Left cardiac atrium (tissue), 4 donors: ENCODE measurements around the gene DNAJC3. TPM values are rescaled to one million over a fixed set of nuclear protein-coding genes. Genes with fewer than 3 reads are reported as not detected.
A peak's percentile ranks its signal among the peaks of the same experiment; 100 is the strongest.
"Not testable (repeated sequence)": the region's sequence is repeated elsewhere in the genome, so short reads cannot be mapped to it uniquely, and the experiment has no call there.

Experiments used
- ATAC-seq, 2 donors: fragments of 200-7000 bp; cut with Tn5 transposase; one replicate each; pipeline ENCODE4 v1.9.1; 2020; ENCODE audit warnings: mild to moderate bottlenecking in 2 of 2, moderate library complexity in 2 of 2
- DNase-seq: peaks from one replicate; pipeline ENCODE4 v3.0.0-alpha.2; 2020
- intact Hi-C, 2 donors: fragments of 100-400 bp; cut with DNase I; formaldehyde crosslinking; loops; one replicate each; pipeline versions ENCODE4 v1.14.1 to v1.15.1; 2022 to 2023
- total RNA-seq, 2 donors: library from RNA; stranded (reverse); fragmentation: NEBNext Ultra II Directional; extraction: Animal tissue kit (Norgen Biotek cat#: 25700); gene quantifications; one replicate each; pipeline ENCODE4 v1.2.1, GENCODE V29; 2021
- donor health status: DM: no; HTN: yes; CAD: no.
- donor health status: DM: no; HTN: yes; CAD: no; lungs with severe emphysema.
- donor health status: DM: yes; HTN: yes; CAD: no.
- donor health status: Dilated cardiomyopathy.

DNAJC3 gene
- total RNA-seq, 2 donors from 2014 or later = 37.2 to 45.7 TPM

DNA sequence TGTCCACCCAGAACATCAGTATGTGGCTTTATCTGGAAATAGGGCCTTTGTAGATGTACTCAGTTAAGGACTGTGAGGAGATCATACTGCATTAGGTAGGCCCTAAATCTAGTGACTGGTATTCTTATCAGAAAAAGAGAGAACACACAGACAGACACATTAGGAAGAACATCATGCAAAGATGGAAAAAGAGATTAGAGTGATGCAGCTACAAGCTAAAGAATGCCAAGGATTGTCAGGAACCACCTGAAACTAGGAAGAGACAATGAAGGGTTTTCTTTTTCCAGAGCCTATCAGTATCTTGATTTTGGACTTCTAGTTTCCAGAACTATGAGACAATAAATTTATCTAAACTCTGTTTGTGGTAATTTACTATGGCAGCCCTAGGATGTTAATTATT, 17.4 kb upstream of the DNAJC3 start:
- intact Hi-C loops = no loop called here
- ATAC-seq (no peak), DNase-seq (no peak)

DNA sequence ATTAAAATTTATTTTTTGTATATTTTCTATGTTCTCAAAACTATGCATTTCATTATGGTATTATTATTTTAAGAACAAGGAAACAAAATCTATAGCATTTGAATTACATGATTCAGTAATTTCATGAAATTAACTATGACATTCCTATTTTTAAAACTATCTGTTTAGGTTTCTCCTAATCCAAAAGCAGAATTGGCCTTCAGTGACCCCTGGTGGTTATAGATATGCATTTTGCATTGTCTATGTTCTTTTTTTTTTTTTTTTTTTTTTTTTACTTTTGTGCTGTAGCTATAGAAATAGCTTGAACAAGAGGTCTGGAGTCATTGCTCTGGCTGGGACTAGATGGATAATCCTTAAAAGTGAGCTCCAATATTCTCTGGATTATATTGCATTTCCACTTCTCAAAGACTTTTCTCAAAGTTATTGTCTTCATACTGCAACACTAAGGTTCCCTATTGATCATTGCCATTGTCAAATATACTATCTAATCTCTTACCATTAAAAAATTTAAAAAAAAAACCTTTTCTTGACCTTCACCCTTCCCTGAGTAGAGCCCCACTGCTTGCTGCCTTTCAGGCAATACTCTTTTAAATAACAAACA, 15.9 kb upstream of the DNAJC3 start:
- no peak for ATAC-seq
- no peak for DNase-seq
- intact Hi-C loops = loop anchor here in 1 of 2 donors (10.0 kb wide), 1 partner anchor 126 kb away; no protein-coding TSS in a partner anchor

DNA sequence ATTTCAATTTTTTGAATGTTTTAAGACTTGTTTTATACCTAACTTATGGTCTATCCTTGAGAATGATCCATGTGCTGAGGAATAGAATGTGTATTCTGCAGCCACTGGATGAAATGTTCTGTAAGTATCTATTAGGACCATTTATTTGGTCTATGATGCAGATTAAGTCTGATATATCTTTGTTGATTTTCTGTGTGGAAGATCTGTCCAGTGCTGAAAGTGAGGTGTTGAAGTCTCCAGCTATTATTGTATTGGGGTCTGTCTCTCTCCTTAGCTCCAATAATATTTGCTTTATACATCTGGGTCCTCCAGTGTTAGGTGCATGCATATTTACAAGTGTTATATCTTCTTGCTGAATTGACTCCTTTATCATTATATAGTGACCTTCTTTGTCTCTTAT, 9.7 kb upstream of the DNAJC3 start:
- not testable (repeated sequence) for ATAC-seq, DNase-seq
- intact Hi-C loops = loop anchor here in 1 of 2 donors (10.0 kb wide), 1 partner anchor 132 kb away; no protein-coding TSS in a partner anchor

DNA sequence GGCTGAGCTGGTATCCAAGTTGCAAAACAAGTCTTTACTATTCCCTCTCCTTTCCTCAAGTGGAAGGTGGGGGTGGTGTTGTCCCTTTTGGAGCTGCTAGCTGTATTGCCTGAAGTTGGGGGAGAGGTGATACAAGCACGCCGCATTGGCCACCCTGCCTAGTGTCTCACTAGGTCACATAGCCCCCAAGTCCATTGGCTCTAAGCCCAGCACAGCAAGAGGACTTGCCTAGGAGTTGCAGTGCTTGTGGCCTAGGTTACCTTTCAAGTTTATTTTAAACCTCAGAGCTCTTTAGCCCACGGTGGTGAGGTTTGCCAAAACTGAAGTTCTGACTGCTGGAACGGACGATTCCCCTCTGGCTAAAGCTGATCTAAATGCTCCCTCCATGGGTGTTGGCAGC, 5.3 kb upstream of the DNAJC3 start:
- no peak for DNase-seq
- intact Hi-C loops = no loop called here
- ATAC-seq = no peak

DNA sequence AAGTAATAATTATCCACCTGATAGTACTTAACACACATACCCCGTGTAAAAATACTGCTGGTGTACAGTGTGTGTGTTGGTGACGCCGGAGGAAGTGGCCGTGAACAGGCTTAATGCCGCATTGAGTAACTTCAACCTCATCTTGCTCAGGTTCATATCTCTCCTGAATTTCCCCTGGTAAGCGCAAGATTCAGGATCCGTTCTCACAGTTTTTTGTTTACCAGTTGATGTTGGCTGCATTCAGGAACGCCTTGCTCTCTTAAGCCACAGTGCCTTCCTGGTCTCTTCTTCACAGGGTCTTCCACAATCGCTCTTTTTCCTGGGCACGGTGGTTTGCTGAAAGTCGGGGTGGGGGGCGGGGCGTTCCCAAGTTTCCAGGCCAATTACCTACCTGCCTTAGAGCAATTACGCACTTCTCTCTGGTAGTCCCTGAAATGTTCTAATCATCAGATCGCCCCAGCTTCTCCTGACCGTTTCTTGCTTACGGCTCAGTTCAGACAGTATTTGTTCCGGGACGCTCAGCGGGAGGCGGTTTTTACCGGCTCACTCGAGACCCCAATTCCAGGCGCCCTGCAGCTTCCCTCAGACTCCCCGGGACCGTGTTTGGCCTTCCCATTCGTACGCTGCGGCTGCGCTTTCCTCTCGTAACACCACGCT, 706 bp upstream of the DNAJC3 start:
- peak; percentile 41 for DNase-seq
- ATAC-seq = no peak
- intact Hi-C loops = no loop called here

DNA sequence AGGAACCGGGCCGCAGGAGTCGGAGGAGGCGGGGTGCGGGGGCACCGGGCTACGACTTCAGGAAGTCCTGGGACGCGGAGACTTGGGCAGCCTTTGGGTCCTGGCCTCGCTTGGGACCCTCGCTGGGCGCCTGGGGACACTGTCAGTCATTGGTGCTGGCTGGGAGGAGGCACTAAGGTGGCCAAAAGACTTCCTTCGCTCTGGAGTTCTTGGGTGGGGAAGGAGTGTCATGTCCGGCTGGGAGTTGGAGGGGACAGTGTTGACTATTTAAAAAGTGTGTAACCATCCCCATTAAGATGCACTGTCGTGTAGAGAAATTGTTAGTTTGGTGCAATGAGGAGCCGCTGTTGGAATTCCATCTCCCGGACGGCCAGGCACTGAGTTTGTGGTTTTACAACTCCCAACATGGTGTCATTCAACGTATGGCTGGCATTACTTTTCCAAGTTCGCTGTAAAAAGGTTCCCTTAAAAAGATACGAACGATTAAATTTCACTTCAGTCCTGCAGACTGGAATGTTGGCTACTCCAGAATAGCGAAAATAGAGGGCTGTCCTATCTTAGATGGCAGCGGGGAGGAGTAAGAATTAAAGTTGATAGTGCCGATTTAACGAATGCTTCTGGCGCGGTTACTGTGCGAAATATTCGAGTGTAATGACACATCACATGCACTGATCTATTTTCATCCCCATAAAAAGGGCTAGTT, 776 bp downstream of the DNAJC3 start:
- intact Hi-C loops = no loop called here
- ATAC-seq = peak; percentile 2 to 4
- DNase-seq = no peak

DNA sequence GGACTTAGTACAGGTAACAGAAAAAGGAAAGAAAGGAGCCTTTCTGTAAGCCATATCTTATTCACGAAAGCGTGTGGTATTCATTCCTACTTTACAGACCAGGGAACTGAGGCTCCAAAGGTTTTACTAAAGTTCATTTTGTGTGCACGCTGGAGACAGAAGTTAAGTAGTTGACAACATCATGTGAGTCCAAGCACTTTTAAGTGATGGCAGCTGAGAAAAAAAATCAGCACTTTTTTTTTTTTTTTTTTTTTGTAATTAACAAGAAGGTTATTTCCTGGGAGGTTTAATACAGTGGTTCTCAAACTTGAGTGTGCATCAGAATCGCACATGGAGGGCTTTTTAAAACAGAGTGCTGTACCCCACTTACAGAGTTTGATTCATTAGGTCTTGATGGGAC, 2.0 kb downstream of the DNAJC3 start:
- ATAC-seq = no peak
- DNase-seq = no peak
- intact Hi-C loops = no loop called here

DNA sequence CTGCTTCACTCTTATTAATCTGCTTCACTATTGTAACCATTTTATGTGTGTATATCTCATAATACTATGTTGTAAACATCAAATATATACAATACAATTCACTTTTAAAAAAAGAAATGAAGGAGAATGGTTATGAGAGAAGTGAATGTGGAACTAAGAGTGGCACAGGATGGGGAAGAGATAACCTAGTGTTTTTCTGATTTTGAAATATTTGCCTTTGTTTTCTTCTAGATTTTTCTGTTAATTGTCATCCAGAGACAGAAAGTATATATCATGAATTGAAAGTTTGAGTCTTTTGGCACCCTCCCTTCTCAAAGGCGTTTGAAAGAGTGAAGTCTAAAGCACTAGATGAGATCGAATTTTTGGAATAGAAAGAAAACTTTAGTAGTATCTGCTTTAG, 2.8 kb downstream of the DNAJC3 start:
- ATAC-seq = no peak
- intact Hi-C loops = no loop called here
- no peak for DNase-seq

DNA sequence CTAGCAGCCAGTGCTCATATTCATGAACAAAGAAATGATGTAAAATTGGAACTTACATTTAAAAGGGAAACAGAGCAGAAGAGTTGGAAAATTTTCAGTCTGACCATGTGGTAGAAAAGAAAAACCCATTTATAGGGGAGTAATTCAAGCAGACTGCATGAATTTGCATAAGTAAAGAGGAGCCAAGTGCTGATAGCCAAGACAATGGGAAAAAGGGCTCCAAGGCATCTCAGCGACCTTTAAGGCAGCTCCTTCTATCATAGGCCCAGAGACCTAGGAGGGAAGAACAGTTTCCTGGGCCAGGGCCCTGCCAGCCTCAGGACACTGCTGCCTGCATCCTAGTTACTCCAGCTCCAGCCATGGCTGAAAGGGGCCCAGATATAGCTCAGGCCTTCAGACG, 7.5 kb downstream of the DNAJC3 start:
- peak in 1 of 2 donors; percentile 18 for ATAC-seq
- intact Hi-C loops = no loop called here
- DNase-seq = no peak

DNA sequence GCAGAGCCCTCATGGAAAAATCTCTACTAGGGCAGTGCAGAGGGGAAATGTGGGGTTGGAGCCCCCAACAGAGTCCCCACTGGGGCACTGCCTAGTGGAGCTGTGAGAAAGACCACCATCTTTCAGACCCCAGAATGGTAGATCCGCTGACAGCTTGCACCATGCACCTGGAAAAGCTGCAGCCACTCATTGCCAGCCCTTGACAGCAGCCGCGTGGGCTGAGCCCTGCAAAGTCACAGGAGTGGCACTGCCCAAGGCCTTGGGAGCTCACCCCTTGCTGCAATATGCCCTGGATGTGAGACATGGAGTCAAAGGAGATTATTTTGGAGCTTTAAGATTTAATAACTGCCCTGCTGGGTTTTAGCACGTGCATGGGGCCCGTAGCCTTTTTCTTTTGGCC, 8.0 kb downstream of the DNAJC3 start:
- DNase-seq, intact Hi-C loops, ATAC-seq: not testable (repeated sequence)

DNA sequence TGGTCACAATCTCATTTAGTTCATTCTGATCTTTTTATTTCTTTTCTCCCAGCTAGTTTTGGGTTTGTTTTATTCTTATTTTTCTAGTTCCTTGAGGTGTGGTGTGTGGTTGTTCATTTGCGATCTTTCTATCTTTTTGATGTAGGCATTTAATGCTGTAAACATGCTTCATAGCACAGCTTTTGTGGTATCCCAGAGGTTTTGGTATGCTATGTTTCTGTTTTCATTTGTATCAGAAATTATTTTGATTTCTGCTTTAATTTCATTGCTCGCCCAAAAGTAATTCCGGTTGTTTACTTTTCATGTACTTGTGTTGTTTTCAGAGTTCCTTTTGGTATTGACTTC, 12.6 kb downstream of the DNAJC3 start:
- ATAC-seq (no peak), DNase-seq (no peak)
- intact Hi-C loops = no loop called here

DNA sequence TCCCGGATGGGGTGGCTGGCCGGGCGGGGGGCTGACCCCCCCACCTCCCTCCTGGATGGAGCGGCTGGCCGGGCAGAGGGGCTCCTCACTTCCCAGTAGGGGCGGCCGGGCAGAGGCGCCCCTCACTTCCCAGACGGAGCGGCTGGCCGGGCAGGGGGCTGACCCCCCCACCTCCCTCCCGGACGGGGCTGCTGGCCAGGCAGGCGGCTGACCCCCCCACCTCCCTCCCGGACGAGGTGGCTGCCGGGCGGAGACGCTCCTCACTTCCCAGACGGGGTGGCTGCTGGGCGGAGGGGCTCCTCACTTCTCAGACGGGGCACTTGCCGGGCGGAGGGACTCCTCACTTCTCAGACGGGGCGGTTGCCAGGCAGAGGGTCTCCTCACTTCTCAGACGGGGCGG, 14.0 kb downstream of the DNAJC3 start:
- DNase-seq, ATAC-seq, intact Hi-C loops: not testable (repeated sequence)

DNA sequence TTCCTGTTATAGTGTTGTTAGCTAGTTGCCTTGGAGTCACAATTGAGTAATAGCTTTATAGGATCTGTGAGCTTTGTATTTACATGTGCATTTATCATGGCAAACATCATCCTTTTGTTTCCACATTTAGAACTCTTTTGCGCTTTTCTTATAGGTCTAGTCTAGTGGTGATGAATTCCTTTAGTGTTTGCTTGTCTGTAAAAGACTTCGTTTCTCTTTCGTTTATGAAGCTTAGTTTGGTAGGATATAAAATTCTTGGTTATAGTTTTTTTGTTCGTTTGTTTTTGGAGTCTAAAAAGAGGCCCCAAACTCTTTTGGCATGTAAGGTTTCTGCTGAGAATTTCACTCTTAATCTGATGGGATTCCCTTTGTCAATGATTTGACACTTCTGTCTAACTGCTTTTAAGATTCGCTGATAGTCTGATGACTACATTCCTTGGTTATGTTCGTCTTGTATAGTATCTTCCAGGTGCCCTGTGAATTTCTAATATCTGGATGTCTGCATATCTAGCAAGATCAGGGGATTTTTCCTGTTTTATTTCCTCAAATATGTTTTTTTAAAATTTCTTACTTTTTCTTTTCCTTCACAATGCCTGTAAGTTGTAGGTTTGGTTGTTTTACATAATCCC, 20.2 kb downstream of the DNAJC3 start:
- no peak for ATAC-seq

DNA sequence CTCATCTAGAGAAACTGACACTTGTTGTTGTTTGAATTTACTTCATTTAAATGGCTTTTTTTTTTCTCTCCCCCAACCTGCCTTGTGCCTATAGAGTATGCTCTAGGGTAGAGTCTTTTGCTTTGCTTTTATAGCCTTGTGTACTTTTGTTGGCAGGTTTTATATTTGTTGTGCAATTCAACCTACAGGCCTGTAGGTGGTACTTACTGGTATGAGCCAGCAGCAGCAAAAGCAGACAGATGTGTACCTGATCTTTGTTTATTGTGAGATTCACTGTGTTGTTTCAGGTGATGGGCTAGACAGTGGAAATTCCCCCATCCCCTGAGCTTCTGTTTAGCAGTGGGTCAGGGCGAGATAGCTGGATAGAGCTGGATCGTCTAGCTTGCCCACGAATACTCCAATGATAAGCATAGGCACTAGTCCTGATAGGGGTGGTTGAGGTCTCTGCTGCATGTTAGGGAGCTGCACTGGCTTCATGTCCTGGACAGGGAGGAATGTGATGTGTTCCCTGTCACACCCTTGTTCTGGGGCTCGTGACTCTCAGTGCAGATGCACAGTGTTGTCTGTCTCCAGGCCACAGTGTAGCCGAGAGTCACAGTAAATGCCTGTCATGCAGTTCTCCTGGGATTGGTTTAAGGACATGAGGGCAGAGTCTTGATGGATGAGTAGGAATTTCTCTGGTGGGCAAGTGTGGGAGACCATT, 21.3 kb downstream of the DNAJC3 start:
- intact Hi-C loops = no loop called here
- no peak for DNase-seq
- ATAC-seq = peak; percentile 27 to 54

More for the DNA sequence above, 20.2 kb downstream of the DNAJC3 start:
- intact Hi-C loops = no loop called here
- no peak for DNase-seq

DNA sequence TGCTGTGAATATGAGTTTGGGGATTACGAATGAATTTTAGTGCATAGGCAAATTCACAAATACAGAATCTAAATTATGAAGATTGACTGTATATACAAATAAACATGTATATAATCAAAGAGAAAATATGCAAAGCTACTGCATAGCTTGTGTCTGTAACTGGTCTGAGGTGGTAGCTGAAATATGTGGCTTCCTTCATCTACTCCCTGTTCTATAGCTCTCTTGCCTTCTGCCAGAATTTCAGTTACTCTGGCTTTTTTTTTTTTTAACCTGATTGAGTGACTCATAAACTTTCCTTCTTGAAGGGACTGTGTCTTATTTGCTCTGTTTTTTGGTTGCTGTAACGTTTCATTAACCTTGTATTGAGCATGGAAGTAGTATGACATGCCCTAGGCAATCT, 26.6 kb downstream of the DNAJC3 start:
- ATAC-seq = no peak
- intact Hi-C loops = no loop called here
- no peak for DNase-seq

DNA sequence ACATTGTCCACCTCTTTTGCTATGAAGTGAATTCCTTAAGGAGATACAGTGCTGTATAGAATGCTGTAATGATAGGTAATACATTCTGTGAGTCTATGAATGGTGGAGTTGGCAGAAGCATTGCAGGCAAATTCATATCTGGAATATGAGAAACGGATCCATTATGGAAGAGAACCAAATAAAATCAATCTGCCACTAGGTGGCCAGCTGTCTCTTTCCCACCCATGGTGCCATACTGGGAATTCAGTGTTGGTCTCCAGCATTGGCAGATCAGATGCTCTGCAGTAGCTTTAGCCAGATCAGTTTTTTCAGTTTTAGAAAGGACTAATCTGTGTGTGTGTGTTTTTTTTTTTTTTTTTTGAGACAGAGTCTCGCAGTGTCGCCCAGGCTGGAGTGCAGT, 27.6 kb downstream of the DNAJC3 start:
- ATAC-seq (no peak), DNase-seq (no peak)
- intact Hi-C loops = no loop called here

DNA sequence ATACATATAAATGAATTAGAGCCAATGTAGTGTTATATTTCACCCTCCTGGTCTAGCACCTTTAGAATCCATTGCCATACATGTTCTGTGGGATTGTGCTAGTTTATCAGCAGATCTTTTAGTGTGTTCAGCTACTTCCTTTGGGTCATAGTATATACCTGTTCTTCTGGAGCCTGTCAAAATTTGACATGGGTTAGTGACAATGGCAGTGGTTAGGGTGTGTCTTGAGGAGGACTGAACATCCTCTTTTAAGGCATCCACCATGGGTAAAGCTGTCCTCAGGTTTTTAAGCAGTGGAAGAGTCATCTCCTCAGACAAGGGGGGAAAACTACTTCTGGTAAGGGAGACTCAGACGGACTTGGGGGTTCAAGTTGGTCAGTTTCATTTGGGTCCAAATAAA, 29.4 kb downstream of the DNAJC3 start:
- DNase-seq = no peak
- no peak for ATAC-seq
- intact Hi-C loops = no loop called here

DNA sequence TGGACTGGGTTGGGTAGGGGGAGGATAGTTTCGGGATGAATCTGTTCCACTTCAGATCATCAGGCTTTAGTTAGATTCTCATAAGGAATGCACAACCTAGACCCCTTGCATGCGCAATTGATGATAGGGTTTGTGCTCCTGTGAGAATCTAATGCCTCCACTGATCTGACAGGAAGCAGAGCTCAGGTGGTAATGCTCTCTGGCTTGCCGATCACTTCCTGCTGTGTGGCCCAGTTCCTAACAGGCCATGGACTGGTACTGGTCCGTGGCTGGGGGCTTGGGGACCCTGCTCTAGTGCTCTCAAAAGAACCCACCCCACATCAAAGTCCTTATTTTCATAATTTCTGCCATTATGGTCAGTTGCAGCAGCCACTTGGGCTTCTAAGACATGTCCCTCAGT, 30.1 kb downstream of the DNAJC3 start:
- no peak for DNase-seq
- intact Hi-C loops = no loop called here
- ATAC-seq = no peak
